Measurements from ENCODE around the gene FBXO10.
"Not testable (repeated sequence)": the region's sequence is repeated elsewhere in the genome, so short reads cannot be mapped to it uniquely, and the experiment has no call there.

Gene FBXO10

DNA sequence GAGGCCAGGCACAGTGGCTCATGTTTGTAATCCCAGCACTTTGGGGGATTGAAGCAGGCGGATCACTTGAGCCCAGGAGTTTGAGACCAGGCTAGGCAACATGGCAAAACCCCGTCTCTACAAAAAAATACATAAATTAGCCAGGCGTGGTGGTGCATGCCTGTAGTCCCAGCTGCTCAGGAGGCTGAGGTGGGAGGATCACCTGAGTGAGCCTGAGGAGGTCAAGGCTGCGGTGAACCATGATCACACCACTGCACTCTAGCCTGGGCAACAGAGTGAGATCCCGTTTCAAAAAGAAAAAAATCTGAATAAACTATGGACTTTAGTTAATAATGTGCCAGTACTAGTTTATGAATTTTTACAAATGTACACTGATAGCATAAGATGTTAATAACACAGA, 66.1 kb downstream of the FBXO10 start:
- FAIRE-seq: not testable (repeated sequence)

DNA sequence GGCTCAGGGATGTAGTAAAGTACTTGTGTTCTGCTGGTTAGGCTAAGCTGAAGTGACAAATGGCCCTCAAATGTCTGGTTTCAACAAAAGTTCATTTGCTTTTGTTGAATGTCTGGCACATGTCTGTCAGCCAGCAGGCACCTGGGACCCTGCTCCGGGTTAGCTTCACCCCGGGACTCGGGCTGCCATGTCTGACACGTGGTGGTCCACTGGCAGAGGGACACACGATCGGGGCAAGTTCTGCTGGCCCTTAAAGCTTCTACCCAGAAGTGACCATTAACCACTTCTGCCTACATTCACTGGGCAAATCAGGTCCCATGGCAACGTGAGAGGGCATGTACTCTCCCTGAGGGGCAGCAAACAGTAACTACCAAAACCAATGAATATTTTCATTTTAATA, 66.6 kb downstream of the FBXO10 start:
- no peak for FAIRE-seq

DNA sequence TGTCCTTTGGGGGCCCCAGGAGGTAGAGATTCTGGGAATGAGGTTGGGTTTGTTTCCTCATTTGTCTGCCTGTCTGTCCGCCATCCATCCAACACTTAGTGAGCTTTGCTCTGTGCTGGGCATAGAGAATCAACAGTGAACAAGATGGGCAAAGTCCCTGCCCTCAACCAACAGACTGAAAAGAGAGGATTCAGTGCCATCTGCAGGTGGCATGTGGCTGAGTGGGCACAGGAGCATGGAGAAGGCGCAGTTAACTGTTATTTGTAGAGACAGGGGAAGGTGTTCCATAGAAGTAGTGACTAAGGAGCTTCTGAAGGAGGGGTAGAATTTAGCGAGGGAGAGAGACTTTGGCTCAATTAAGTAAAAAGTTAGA, 67.4 kb downstream of the FBXO10 start:
- FAIRE-seq: no peak

DNA sequence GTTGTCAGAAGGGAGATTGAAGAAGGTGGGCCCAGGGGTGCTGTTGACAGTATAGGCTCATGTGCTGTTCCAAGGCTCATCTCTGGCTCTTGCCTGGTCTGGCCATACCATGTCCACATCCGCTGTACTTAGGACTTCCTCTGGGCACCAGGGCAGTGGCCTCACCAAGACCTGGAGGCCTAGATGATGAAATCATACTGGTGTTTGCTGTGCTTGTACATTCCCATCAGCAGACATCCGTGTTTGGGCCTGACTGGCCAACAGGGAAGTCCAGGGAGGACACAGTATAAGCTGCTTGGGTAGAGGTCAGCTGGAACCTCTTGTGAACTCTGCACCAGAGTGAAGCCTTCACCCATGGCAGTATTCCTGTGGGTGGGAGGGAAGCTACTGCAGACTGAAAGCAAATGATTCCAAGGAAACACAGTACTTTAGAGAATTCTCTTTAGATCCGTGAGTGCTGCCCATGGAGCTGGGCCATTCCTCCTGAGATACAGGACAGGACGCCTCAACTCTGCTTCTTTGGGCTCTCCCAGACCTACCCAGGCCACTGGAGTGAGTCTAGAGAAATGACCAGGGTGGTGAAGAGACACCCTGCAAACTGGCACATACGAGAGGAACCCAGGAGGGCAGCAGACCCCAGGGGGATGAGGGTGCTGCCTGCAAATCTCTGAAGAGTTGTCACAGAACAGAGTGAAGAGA, 67.9 kb downstream of the FBXO10 start:
- FAIRE-seq: no peak

DNA sequence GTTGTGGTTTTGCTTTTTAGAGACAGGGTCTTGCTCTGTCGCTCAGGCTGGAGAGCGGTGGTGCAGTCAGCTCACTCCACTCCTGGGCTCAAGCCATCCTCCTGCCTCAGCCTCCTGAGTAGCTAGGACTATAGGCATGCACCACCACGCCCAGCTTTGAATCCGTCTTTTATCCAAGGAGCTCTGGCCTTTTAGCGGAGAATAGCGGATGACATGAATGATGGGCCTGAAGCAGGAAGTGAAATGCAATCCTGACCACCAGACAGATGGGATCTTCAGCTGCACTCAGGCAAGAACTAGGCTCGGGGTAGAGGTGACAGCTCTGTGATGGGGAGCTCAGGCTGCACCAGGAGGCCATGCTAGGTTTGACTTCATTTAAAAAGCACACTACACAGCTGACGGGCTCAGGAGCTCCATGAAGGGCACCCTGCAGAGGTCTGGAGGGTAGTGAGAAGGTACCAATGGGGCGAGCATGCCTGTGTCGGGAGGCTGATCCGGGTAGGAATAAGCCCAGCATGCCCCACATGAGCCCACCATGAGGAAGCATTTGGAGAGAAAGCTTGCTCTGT, 68.5 kb downstream of the FBXO10 start:
- no peak for FAIRE-seq

DNA sequence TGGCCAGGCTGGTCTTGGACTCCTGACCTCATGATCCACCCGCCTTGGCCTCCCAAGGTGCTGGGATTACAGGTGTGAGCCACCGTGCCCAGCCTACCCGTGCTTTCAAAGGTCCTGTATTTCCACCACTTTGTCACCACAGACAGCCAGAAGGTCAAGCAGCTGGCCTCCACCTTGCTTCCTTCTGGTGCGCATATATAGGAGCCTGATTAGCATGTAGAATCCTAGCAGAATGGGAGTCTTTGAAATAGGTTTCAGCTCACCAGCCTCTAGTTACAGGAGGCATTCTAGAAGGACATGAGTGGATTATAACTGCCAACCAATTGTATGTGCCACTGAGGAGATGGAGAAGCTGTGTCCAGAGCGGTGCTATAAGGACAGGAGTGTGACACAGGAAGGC, 71.6 kb downstream of the FBXO10 start:
- FAIRE-seq: no peak

DNA sequence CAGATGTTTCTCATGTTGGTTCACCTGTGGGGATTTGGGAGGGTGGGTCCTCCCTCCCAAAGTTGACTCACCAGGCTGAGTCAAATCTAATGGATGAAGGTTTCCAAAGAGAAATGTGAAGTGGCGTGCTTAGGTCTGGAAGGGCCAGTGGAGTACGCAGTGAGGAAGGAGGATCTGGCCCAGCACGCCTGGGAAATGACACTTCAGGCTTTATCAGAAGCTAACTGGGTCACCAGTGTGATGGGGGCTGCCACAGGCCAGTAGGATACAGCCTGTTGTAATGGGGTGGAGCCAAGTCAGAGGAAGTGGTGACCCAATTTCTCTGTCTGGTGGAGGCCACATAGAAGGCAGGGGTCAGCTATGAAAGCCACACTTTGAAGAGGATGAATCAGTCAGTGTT, 72.4 kb downstream of the FBXO10 start:
- FAIRE-seq: no peak

DNA sequence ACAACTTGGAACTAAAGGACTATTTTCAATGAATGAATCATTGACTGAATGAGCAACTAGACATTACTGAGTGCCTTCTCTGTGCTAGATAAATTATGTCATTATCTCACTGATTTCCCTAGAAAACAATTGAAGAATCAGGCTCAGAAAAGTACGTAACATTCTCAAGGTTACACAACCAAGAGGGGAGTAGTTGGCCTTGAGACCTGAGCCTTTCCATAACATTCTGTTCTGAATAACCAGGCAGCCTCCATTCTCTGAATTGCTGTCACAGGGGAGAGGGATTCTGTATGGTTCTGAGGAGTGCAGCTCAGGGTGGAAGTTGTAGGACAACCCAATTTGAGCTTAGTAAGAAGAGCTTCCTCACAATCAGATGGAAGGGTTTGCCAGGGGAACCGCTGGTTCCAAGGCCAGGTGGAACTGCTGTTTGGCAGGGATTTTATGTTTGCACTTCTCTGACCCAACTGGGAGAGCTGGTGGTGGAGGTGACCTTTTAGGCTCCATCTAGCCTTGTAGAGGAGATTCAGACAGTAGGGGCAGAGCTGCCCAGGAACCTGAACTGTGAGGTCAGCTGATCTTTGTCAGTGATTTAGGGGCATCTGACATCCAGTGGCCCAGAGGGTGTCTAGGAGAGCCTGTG, 74.1 kb downstream of the FBXO10 start:
- FAIRE-seq: no peak

DNA sequence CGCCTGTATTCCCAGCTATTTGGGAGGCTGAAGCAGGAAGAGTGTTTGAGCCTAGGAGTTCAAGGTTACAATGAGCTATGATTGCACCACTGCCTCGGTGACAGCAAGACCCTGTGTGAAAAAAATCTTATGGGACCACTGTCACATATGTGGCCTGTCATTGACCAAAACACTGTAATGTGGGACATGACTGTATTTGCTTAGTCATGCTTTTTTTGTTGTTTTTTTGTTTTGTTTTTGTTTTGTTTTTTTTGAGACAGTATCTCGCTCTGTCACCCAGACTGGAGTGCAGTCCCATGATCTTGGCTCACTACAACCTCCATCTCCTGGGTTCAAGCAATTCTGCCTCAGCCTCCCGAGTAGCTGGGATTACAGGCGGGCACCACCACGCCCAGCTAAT, 76.9 kb downstream of the FBXO10 start:
- FAIRE-seq: no peak

DNA sequence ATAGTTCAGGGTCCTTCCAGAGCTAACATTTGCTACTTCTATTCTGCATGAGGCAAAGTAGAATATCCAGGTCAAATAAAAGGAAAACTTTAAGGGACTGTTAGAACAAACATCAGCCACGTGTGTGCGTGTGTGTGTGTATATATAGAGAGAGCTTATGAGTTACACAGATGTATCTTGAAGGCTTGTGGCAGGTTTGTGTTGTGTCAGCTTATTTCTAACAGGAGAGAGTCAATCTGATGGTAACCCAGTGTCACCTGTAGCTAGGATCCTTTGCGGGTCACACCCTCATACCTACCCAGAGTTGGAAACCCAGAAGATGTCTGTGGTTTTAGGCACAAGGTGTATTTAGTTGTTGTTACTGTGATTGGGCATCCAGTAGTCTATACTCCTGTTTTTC, 77.7 kb downstream of the FBXO10 start:
- FAIRE-seq: no peak

DNA sequence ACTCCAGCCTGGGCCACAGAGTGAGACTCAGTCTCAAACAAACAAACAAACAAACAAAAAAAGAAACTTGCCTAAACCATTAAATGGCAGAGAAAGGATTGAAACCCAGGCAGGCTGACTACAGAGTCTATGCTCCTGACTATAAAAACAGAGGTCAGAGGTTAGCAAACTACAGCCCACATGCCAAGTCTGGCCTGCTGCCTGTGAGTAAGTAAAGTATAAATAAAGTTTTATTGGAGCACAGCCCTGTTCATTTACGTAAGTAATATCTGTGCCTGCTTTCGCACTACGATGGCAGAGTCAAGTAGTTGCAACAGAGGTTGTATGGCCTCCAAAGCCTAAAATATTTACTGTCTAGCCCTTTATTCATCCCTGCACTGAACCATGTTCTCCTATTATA, 78.9 kb downstream of the FBXO10 start:
- no peak for FAIRE-seq

DNA sequence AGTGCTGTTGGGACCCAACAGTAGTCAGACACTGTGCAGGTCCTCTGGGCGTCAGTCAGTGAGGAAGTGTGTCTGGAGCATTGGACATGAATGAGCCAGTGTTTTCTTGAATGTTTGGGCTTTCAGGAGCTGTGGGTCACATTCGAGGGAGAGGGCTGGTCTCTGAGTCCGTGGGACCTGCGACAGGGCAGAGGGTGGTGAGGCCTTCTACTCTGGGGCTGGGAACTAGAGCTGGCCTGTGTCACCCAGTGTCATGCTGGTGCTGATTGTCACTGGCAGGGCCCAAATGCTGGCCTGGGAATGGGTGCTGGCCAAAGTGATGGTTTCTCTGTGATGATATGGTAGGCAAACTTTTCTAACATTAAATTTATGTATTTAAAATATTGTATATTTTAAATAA, 80.2 kb downstream of the FBXO10 start:
- FAIRE-seq: no peak

DNA sequence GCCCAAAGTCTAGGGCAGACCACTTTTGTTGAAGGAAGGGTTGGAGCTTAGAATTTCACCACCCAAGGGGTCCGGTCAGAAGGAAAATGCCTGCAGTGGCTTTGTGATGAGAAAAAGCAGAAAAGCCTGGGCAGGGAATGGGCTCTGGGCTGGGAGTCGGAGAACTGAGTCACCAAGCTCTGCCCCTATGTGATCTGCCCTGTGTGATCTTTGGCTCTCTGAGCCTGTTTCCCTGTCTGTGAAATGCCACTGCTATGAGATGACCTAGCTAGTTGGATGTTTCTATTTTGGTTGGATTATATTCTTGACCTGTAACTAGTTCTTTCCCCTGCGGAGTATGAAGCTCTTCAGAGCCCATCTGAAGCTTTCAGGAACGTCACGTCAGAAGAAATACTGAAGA, 80.6 kb downstream of the FBXO10 start:
- FAIRE-seq: no peak

DNA sequence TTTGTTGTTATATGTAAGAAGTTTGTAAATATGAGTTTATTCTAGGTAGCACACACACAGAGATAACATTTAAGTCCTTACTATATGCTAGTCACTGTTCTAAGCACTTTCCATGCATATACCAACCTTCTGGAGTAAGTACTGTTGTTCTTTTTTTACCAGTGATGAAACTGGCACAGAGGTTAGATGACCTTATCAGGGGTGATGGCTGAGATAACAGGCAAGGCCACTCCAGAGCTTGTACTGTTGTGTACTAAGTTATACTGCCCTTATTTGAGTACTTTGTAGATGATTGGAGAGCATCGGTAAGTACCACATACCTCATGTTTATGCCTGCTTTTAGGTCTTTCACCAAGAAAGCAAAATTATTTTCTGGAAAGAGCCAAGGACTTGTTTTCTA, 84.2 kb downstream of the FBXO10 start:
- FAIRE-seq: no peak

DNA sequence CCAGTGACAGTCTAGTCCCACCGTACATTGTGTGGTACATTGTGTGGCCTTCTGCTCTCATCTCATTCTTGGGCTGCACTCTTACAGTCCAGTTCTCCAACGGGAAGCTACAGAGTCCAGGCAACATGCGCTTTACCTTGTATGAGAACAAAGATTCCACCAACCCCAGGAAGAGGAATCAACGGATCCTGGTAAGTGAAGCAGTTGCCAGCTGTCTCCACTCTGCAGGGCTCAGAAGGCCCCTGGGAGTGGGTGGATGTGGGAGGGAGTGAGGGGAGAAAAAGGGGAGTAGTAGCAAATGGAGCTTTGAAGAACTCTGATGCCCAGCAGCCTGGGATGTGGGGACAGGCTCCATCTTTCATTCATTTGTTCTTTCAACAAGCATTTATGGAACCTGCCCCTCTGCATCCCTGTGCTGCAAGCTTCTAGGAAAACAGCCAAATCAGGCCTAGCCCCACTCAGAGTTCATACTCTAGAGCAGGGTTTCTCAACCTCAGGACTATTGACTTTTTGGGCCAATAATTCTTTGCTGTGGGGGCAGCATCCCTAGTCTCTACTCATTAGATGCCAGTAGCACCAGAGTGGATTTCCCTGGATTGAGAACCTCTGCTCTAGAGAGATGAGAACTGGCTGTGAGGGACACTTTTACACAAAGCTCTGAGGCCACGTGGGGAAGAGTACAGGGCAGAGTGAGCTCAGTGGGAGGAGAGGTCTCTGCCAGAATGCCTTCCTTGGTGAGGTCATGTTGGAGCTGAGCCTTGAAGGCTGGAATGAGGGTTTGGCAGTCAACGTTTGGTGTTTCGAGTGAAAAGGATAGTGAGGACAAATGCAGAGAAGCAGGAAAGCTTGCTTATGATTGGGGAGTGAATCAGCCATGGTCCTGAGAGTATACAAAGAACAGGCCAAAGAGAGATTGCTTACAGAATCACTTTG, 89.3 kb downstream of the FBXO10 start:
- no peak for FAIRE-seq

DNA sequence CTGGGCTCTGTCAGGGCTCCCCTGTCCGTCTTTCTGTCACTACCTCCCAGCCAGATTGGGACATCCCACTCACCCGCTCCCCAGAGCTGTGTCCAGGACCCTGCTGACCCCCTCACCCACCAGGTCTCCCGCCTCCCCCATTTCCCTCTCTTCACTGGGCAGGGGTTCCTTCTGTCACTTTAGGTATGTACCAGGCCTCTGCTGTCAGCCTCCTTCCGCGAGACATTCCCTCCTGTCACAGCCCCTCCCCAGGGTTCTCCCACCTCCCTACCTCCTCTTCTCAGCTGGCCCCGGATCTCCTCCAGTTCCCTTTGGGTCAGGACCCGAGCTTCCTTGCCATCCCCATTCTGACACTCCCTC, 89.9 kb downstream of the FBXO10 start:
- no peak for FAIRE-seq

DNA sequence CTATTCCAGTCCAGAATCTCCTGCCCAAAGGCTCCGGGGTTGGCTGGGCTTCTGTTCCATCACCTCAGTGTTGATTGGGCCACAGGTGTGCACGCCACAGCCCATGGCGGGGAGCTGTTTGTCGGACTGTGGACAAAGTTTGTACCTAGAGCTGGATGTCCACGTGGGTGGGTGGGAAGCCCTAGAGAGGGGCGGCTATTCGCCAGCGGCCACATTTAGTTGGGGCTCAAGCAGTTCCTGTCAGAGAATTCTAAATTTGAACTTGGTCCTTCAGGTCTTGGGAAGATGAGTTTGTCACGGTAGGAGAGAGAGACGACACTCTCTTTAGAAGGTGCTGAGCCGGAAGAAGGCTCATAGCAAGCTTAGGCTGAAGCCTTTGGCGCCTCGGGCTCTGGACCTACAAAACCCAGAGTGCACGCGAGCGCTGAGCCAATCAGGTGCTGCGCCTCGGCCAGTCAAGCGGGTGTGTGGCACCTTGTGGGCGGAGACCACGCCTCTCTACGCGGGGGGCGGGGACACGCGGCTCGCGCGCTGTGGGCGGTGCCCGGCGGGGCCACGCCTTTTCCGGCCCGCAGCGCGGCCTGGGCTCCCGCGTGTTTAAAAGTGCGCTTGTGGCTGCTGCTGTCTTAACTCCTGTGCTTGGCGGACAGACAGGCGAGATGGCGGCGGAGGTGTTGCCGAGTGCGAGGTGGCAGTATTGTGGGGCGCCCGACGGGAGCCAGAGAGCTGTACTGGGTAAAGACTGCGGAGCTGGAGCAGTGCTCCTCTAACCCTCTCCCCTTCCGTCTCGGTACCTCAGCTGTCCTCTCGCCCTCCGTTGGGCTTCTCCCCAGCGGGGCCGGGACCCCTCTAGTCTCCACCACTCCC, 90.6 kb downstream of the FBXO10 start, which contains the start of gene POLR1E:
POLR1E (plus strand) TSS at position 560 of the 867 bp plus-strand sequence; CDS start at position 660, 100 bp downstream.
- FAIRE-seq: peak; percentile 52

DNA sequence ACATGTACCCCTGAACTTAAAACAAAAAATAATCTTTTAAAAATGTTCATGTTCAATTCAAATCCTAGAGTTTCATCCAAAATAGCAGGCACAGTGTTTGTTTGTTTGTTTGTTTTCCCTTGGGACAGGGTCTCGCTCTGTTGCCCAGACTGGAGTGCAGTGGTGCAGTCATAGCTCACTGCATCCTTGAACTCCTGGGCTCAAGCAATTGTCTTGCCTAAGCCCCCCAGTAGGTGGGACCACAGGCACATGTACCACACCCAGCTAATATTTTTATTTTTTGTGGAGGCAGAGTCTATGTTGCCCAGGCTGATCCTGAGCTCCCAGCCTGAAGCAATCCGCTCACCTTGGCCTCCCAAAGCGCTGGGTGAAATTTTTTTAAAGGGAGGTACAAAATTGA, 95.4 kb downstream of the FBXO10 start:
- no peak for FAIRE-seq

DNA sequence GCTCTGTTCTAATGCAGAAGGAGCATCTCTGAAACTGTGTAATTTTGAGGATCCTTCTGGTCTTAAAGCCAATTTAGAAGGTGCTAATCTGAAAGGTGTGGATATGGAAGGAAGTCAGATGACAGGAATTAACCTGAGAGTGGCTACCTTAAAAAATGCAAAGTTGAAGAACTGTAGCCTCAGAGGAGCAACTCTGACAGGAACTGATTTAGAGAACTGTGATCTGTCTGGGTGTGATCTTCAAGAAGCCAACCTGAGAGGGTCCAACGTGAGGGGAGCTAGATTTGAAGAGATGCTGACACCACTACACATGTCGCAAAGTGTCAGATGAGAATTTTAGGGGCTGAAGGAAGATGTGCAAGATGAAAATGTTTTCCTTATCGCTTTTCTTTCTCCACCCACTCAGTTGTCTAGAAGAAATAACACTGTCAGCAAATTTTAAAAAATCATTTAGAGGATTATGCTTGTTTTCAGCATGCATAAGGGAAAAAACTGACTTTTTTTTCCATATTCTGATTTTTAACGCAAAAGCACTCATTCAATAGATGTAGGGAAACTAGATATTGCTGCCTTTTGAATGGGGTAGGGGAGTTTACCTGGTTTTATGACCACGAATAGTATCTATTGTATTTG, 98.1 kb downstream of the FBXO10 start:
- not testable (repeated sequence) for FAIRE-seq

DNA sequence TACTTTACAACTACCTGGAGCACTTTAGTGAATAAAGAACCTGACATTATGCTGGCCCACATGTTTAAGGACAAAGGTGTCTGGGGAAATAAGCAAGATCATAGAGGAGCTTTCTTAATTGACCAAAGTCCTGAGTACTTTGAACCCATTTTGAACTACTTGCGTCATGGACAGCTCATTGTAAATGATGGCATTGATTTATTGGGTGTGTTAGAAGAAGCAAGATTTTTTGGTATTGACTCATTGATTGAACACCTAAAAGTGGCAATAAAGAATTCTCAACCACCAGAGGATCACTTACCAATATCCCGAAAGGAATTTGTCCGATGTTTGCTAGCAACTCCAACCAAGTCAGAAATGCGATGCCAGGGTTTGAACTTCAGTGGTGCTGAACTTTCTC, 98.7 kb downstream of the FBXO10 start:
- not testable (repeated sequence) for FAIRE-seq

DNA sequence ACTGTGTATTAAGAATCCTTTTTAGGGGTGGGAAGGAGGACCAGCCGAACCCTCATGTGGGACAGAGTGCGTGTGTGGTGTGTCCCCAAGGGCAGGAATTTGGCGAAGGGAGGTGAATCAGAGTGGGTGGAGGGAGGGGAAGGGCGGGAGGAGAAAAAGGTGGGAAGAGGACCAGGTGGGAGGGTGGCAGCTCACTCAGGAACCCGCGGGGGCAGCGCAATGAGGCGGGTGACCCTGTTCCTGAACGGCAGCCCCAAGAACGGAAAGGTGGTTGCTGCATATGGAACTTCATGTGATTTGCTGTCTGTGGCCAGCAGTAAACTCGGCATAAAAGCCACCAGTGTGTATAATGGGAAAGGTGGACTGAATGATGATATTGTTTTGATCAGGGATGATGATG, 99.2 kb downstream of the FBXO10 start:
- no peak for FAIRE-seq

DNA sequence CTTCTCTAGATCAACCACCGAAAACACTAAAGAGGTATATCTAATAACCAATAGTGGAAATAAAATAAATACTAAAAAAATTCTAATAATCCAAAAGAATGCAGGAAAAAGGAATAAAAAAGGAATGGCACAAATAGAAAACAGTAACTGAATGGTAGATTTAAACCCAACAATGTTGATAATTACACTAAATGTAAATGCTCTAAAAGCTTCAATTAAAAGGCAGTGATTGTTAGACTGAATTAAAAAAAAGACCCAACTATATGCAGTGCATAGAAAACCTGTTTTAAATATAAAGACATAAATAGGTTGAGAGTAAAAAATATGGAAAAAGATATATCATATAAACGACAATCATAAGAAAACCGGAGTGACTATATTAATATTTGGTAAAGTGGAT, 101.7 kb downstream of the FBXO10 start:
- peak; percentile 69 for FAIRE-seq

Data from G401.6 (cell line).